ENCODE data around the gene DCTD. TPM values are rescaled to one million over a fixed set of nuclear protein-coding genes. Genes with fewer than 3 reads are reported as not detected.

DCTD gene
- total RNA-seq, 1 donor from 2014 or later = 67.5 TPM

DNA sequence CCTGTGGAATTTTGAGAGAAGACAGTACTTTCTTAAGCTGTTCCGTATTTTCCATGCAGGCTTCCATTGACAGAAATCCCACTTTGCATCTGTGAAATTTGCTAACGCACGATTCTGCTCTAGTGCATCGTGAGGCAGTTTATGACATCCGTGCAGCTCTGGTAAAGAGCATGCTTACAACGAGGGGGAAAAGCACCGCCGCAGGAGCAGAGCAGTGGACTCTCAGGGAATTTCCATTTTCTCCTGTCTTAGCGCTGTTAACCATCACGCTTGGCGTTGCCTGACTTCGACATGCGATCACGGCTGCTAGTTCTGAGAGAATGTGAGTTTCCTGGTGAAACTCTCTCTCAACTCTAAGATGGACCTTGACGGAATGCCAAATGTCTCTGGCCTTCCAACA is 43.9 kb downstream of the DCTD start:
- no peak for DNase-seq (ENCODE audit: low read depth in 2 of 2)

DNA sequence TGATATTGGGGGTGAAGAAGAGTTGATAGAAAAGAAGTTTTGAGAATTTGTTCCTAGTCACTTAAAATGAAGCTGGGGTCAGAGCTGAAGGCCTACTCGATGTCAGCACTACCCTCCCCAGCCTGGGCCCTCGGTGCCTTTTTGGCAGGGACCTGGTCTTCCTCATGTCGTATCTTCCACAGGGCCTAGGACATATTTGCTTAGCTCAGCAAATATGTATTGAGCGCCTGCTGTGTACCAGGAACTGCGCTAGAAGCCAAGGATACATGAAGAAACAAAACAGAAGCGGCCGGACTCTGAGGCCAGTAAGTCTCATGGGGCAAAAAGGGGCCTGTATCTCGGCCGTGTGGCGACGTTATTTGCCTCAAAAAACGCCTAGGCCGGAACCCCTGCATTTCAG is 44.3 kb downstream of the DCTD start:
- DNase-seq (ENCODE audit: low read depth in 2 of 2) = no peak

DNA sequence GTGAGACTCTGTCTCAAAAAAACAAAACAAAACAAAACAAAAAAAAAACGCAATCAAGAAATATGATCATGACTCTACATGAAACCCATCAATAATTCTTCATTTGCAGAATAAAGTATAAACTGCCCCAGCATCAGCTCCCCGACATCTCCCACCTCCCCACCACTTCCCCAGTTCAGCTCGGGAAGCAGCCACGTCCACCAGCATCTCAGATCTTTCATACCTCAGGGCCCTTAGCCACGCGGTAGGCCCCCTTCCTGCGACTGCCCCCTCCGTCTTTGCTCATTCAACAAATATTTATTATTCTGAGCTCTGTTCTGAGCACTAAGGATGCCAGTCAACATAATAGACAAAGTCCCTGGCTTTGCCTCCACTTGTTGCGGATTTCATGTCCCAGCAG is 45.6 kb downstream of the DCTD start:
- no peak for DNase-seq (ENCODE audit: low read depth in 2 of 2)

DNA sequence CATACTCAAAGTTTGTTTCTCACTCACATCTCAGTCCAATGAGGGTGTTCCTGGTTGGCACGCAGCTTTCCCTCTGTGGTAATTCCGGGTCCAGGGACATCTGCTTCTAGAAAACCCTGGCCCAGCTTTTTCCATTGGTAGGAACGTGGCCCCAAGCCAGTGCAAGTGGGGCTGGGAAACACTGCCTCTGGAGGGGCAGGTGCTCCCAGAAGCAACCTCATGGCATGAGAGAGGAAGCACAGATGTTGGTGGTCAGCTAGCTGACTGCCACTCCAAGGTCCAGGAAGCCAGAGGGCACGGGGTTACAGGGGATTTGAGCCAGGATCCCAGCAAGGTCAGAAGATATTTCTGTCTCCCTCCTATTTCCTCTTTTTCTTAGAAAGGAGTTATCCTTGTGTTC is 47.5 kb downstream of the DCTD start:
- DNase-seq (ENCODE audit: low read depth in 2 of 2) = peak; percentile 15 to 37

DNA sequence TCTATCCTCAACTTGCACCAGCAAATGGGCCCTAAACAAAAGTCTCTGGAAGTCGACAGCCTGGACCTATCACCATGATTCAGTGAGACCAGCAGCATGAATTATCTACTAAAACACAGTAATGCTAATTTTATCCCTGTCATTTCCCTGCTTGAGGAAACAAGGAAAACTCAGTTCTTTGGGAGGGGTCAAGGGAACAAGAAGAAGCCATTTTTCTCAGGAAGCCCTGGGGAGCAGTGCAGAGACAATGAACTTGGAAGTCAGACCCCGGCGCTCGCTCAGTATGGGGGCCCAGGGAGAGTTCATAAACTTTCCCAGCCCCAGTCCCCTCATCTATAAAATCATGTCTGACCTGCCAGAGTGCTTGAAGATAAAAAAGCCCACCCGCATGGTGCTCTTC is 50.4 kb downstream of the DCTD start:
- no peak for DNase-seq (ENCODE audit: low read depth in 2 of 2)

DNA sequence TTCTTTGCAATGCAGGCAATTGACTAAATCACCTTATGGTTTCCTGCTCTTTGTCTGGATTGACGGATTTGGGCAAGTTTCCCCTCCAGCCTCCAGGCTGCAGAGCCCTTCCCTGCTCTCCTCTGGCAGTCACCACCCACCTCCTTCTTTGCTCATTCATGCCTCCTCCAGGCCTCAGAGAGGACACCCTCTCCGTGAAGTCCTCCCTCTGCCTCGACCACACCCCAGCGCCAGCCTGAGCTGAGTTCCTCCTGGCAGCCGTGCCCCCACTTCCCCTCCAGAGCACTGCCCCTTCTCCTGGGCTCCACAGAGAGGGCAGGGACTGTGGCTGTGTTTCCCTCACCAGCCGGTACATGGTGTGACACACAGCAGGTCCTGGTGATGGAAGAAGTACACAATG is 53.7 kb downstream of the DCTD start:
- no peak for DNase-seq (ENCODE audit: low read depth in 2 of 2)

DNA sequence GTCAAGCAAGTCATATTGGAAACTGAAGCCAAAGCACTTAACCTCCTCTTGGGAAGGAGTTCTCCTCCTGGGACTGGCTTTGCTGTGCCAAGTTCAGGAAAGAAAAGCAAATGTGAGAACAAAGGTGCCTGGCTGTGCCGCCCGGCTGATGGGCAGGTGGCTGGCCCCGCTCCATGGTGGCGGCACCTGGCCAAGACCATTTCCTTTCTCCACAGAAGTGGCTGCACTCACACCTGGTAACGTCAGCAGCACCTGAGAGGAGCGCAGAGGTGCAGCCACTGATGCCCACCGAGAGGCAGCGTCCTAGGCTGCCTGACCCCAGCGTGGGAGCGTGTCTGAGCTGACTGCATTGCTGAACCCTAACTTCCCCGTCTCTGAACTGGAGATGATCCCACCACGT is 54.3 kb downstream of the DCTD start:
- no peak for DNase-seq (ENCODE audit: low read depth in 2 of 2)

DNA sequence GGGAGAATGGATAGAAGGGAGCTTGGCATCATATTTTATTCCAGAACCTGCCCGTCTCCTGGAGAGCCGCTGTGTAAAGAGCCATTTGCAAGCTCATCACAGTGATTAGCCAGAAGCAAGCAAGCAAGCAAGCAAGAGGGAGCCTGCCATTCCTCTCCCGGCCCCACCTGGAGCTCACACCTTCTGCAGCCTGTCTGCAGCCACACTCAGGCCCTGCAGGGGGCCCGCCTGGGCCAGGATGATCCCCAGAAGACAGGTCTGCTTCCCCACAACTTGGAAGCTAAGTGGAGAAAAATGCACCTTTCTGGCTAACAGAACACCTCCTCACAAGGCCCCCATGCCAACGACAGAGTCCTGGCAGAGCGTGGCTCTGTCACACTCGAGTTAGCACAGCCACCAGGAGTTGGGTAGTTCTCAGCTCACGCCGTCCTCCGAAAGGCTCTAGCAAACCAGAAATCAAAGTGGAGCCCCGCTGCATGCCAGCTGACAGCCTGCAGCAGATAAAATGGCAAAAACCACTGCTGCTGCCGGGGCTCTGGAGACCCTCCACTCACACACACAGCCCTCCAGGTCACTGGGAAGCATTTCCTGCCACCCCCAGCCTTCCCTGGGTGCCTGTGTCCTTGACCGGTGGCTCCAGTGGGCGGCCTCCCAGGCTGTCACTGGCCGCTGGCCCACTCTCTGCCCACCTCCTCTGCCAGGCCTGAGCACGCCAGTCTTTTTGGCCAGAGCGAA is 54.9 kb downstream of the DCTD start:
- DNase-seq (ENCODE audit: low read depth in 2 of 2) = no peak

DNA sequence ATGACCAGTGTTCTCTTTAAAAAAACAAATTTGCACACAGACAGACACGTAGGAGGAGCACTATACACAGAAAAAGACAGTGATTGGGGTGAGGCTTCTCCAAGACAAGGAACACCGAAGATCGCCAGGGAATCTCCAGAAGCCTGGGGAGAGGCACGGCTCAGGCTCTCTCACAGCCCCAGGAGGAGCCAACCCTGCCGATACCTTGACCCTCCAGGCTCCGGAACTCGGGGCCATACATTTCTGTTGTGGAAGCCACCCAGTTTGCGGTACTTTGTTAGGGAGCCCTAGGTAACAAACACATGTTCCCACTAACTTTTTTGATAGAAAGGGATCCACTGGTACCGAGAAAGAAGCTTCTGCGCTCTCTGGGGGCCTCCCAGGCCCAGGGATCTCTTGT is 55.8 kb downstream of the DCTD start:
- no peak for DNase-seq (ENCODE audit: low read depth in 2 of 2)

DNA sequence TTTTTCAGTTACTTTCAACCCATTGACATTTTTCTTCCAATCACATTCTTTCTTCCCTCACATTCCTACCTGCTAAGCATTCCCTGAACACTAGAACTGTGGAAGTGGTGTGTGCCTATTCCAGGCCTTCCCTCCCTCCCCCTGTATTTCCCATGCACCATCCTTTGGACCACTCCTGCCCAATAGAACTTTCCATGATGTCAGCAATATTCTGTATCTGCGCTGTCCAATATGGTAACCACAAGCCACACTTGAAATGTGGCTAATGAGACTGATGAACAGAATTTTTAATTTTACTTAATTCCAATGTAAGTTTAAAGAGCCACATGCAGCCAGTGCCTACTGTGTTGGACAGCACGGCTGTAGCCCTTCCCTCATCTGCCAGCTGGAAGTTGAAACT is 57.5 kb downstream of the DCTD start:
- DNase-seq (ENCODE audit: low read depth in 2 of 2) = no peak

DNA sequence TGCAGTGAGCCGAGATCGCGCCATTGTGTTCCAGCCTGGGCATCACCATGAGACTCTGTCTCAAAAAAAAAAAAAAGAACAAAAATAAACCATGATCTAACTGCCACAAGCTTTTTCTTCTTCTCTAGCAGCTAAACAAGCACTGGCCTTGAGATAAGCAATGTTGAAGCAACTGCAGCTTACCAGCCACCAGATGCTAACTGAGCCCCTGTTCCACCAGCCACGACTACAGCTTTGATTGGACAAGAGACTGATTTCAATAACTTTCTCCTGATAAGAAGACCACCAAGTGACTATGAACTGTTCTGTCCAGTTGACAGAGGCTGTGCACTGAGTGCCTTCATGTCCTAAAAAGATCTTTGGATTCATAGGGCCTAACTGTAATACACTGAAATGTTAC is 58.5 kb downstream of the DCTD start:
- DNase-seq (ENCODE audit: low read depth in 2 of 2) = no peak

DNA sequence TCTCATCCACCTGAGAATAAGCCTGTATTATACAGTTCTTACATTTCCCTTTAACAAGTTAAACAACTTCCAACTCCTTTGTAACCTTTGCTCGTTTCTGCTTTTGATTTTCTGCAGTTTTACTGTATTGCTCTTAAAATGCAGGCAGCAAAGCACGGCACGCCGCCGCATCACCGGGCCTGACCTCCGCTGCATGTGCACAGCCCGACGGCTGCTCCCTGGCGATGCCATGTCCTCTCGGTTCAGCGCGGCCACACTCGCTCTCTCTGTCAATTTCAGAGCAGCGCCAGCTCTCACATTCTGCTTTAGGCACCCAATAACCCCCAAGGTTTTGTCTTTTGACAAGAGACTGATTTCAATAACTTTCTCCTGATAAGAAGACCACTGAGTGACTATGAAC is 60.3 kb downstream of the DCTD start:
- DNase-seq (ENCODE audit: low read depth in 2 of 2) = no peak

DNA sequence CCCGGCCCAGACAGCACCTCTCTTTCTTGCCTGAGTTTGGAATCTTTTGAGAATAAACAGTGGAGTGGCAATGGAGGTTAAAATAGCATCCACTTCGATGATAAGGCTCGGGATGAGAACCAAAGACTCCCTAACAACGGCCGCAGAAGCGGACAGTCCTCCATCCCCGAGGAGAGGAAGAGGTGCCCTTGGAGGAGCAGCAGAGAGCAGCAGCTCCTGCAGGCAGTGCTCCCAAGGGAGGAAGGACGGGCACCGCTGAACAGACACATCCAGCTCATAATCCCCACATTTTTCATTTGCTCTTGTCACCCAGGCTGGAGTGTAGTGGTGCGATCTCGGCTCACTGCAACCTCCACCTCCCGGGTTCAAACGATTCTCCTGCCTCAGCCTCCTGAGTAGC is 61.3 kb downstream of the DCTD start:
- no peak for DNase-seq (ENCODE audit: low read depth in 2 of 2)

DNA sequence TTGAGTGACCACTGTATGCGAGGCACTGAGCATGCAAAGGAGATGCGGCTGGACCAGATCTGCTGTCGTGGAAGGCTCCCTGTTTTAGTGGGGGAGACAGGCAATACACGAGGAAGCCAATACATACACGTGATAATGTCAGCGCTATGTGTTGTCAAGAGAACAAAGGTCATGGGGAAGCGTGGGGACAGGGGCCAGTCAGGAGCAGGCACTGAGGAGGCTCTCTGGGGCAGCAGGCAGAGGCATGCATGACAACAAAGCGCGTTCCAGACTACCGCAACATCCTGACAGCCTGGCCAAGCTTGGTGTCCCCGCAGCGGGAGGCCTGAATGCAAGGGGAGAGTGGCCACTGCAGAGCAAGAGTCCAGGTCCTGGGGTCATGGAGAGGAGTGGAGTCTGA is 61.9 kb downstream of the DCTD start:
- no peak for DNase-seq (ENCODE audit: low read depth in 2 of 2)

DNA sequence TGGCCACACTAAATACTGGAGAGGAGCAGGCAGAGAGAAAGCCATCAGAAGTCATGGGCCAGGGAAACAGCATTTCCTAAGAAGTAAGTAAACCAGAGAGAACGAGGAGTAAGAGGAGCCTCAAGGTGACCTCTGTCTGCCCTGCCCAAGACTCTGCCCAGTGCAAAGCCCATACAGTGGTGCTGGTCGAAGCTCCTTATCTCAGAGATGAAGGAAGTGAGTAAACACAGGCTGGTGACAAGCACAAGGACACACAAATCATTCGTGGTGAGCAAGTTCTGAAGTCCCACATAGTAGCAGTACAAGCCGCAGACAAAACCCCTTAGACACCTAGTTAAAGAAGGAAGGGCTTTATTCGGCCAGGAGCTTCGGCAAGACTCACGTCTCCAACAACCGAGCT is 62.7 kb downstream of the DCTD start:
- no peak for DNase-seq (ENCODE audit: low read depth in 2 of 2)

DNA sequence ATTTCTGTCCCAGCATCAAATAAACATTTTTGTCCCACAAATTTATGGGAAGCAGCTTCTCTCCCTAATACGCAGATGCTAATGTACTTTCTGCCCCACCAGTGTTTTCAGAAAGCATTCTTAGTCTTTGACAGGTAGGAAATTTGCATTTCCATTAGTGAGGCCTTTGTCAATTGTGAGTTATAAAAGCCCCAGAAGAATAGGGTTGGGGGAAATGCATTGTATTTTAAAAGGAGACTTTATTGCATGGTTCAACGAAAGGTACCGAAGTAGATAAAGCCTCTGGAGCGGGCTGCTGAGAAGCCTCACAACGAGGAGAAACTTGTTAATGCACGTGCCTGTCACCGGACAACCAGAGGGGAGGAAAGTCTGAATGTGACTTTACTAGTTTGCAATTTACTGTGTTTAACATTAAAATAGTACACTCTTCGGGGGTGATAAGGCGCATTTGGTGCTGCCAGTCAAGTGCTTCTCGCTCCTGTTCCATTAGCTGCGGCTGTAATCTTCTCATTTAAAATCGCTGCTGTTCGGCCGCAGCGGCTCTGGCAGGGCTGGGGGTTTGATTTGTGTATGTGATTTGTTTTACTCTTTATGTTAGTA is 63.4 kb downstream of the DCTD start:
- DNase-seq (ENCODE audit: low read depth in 2 of 2) = no peak

DNA sequence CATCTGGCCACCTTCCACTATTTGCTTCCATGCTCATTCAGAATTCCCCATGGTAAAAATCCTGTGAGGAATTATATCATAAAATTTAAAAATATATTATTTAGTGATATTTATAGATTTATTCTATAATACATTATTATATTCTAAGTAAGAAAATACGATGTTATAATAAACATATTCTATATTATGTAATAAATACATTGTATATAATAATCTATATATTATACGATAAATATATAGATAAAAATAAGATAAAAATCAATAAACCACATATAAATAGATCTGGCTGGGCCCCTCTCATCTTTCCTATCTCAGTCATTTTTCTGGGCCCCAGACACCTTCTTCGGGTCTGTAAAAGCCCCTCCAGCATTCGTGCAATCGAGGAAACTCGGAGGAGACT is 68.5 kb downstream of the DCTD start:
- no peak for DNase-seq (ENCODE audit: low read depth in 2 of 2)

DNA sequence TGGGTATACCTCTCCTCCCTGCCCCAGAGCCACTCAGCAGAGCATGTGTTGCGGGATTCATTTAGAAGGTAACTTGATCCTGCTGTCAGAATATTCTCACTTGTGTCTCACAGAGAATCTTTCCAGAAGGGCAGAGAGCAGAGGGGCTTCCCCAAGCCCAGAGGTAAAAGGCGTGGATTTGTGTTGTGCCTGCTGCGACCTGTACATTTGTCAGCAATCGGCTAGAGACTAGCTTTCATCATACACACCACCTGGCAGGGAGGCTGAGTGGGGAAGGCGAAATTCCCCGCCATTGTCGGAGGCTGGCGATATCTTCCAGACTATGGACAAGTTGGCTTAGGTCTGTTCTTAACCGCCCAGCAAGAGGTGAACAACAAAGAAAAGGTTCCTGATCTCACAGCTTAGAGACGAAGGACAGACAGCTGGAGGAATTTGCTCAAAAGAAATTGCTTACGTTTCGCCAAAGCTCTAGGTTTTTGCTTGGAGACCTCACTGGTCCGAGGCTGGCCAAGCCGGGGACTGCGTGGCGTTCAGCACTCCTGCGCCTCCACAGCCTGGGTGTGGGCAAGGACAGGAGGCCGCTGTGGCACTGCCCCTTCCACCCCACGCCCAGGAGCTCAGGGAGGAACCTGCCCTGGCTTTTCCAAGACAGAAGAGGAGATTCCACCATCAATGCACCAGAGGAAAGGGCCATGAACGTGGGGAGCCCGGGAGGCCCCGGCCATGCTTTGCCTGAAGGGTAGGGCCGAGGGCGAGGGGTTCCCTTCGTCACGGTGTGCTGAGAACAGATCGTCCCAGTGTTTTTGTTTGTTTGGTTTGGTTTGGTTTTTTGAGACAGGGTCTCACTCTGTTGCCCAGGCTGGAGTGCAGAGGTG is 69.4 kb downstream of the DCTD start:
- DNase-seq (ENCODE audit: low read depth in 2 of 2) = no peak

DNA sequence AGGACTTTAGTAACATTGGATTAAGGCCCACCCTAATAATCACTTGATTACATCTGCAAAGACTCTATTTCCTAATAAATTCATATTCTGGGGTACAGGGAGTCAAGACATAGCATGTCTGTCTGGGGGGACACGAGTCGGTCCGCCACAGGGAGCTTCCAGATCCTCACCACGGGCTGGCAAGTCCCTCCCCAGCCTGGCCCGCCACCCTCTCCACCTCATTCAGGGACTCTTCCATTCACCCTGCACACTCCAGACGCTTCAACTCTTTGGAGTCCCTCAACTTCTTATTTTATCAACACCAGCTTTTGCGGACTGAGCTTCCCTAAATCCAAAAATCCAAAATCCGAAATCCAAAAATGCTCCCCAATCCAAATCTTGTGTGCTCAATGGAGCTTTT is 71.2 kb downstream of the DCTD start:
- DNase-seq (ENCODE audit: low read depth in 2 of 2) = no peak

DNA sequence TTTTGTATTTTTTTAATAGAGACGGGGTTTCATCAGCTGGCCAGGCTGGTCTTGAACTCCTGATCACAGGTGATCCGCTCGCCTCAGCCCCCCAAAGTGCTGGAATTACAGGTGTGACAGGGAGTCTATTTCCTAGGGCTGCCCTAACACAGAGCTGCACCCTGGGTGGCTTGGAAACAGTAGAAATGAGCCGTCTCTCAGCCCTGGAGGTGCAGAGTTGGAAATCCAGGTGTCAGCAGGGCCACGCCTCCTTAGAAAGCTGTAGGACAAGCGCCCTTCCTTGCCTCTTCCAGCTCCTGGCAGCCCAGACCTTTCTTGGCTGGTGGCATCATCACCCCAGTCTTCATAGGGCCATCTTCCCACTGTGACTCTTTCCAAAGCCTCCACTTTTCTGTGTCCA is 71.6 kb downstream of the DCTD start:
- no peak for DNase-seq (ENCODE audit: low read depth in 2 of 2)

DNA sequence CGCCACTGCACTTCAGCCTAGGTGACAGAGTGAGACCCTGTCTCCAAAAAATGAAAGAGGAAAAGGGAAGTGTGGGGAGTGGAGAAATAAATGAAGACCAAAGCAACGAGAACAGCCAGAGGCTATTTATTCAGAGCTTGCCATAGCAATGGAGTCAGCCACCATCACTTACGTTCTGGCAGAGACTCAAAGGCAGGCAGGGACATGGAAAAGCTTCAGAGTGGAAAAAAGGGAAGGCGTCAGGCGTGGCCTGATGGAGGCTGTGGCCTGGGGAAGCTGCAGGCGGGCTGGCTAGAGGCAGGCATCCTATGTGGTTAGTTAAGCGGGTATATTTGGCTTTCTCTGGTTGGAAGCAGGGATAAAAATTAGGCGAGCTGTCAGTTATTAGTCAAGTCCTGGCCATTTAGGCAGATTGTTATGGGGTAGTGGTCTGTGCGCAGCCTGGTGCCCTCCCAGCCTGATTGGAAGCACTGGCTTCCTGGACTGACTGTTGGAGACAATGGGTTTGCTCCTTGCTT is 73.3 kb downstream of the DCTD start:
- peak in 1 of 2 donors; percentile 42 for DNase-seq (ENCODE audit: low read depth in 2 of 2)

DNA sequence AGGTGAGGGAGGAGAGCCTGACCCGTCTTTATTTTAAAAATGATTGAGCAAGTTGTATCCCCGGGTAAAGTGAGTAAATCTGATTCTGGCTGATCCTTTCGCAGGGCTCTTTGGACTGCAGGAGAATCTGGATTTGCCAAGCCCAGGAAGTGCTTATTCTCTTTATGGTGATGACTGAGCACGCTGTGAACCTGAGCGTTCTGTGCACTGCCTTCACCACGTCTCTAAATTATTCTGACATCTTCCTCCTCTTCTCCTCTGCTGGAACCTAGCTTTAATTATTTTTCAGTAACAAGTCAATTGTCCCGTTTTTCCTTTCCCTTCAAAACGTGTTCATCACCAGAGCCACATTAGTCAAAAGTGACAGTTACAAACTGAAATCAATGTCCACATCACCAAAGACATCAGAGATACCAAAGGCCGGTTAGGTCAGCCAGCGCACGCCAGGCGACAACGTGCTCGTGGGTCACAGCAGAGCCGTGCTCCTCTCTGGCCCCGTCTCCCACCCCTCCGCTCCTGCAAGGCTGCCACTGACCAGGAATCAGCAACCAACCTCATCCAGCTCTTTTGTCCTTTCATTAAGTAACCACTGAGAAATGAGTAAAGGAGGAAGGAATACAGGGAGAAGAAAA is 74.3 kb downstream of the DCTD start:
- no peak for DNase-seq (ENCODE audit: low read depth in 2 of 2)

Data from lung microvascular endothelial cell (primary cell).